Measurements from ENCODE around the gene GNGT2.
A peak's percentile ranks its signal among the peaks of the same experiment; 100 is the strongest.
"Not testable (repeated sequence)": the region's sequence is repeated elsewhere in the genome, so short reads cannot be mapped to it uniquely, and the experiment has no call there.

Gene GNGT2

DNA sequence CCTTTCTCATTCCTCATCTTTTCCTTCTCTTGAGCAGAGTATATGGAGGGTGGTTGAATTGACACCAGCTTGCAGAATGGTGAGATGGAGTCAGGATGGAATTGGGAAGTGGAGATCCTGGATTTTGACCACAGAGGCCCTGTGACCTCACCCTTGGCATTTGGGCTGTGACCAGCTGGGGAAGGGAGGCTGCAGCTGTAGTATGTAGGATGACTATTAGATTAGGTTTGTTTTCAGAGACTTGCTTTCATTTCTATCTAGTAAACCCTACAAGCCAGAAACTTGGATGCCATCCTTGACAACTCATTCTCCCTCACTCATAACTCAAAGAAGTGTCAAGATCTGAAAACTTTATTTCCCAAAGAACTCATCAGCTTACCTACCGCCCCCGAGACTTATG is 5.9 kb downstream of the GNGT2 start:
- DNase-seq (ENCODE audit: low read depth in 2 of 2) = no peak

DNA sequence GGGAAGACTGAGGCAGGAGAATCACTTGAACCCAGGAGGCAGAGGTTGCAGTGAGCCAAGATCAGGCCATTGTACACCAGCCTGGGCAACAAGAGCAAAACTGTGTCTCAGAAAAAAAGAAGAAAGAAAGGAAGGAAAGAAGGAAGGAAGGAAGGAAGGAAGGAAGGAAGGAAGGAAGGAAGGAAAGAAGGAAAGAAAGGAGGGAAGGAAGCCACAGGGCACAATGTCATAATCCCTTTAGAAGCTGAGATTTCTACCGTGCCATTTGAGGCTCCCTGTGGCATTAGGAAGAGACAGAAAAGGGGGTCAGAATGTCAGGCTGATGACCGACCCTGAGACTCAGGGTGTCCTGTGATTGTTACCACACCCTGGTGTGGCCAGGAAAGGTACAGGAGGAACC is 6.6 kb downstream of the GNGT2 start:
- DNase-seq (ENCODE audit: low read depth in 2 of 2) = no peak

DNA sequence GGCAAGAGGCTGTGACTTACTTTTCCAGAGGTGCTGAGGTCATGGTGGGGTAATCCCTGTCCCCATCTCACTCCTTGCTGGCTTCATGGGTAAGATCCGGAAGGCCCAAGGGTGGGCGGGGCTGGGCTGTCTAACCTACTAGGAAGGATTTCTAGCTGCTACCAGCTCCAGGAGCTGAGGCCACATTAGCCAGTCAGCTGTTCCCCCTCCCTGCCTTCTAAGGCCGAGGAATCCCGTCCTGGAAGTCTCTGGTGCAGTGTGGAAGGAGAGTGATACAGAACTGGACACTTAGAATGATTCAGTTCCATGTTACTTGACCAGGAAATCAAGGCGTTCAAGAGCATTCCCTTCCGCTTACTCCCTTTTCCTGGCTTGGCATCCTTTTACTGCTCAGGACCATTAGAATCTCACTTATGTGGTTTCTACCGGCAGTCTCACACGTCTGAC is 8.9 kb downstream of the GNGT2 start:
- no peak for DNase-seq (ENCODE audit: low read depth in 2 of 2)

DNA sequence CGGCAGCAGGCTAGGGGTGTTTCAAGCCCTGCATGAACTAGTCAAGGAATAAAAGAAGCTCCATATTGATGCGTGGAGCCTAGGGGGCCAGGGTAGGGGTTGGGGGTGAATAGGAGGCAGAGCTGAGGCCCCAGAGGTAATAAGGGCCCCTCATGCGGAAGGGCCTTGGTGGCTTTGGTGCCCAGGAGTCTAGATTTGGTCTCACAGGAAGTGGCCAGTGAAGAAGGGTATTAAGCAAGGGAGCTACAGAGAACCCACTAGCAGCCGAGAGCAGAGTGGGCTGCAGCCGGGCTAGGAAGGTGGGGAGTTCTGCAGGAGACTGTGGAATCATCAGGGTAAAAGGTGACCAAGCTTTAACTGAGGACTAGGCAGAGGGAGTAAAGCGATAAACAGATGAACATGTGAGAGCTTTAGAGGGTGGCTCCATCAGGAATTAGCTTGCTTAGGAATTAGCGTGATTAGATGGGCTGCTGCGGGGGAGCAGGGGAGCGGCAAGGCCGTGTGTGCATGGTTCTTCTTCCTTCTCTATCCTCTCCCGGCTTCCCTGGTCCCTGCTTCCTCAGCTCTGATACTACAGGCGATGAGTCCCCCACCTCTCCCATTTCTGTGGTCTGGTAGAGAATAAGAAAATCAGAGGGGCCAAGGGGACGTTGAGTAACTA is 9.8 kb downstream of the GNGT2 start:
- no peak for DNase-seq (ENCODE audit: low read depth in 2 of 2)

DNA sequence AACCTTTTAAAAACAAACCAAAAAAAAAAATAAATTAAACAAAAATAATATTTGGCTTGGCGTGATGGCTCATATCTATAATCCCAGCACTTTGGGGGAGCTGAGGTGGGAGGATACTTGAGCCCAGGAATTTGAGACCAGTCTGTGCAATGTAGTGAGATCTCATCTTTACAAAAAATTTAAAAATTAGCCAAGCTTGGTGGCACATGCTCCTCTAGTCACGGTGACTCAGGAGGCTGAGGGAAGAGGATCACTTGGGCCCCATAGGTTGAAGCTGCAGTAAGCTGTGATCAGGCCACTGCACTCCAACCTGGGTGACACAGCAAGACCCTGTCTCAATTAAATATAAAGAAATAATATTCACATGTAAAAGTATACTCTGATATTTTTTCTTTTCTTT is 12.2 kb downstream of the GNGT2 start:
- no peak for DNase-seq (ENCODE audit: low read depth in 2 of 2)

DNA sequence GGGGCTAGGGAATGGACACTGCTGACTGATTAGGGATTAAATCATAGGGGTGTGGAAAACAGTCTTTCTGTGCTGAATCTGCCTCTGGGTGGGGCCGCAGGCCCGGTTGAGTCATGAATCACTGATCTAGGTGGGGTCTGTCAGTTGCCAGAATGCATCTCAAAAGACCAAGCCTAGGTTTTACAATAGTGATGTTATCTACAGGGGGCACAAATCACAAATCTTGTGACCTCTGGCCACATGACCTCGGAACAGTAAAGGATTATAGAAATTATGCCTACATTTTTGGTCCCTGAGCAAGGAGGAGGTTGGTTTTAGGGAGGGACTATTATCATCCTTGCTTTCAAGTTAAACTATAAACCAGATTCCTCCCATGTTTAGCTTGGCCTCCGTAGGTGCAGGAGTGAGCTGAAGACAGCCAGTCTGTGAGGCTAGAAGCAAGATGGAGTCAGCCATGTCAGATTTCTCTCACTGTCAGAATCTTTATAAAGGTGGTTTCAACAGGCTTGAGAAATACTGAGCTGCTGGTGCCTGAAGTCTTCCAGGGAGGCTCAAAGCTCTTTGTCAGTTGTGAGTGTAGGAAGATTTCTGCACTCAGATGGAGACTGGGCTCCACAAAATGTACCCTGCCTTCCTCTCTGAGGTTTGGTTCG is 12.9 kb downstream of the GNGT2 start:
- no peak for DNase-seq (ENCODE audit: low read depth in 2 of 2)

DNA sequence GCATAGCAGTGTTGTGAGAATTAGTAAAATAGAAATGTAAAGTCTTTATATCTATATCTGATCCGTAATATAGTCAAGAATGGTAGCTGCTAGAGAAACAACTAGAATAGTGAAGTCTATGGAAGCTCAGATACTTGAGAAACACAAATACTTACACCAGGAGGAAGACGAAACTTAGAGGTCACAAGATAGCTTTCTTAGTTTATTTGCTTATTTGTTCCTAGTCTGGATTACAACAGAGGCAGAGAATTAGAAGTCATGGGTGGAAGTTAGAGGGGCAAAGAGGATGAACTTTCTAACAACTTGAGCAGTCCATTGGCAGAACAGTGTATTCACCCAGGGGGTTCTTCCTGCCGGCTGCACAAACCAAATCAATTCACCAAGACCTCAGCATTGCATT is 13.9 kb downstream of the GNGT2 start:
- no peak for DNase-seq (ENCODE audit: low read depth in 2 of 2)

DNA sequence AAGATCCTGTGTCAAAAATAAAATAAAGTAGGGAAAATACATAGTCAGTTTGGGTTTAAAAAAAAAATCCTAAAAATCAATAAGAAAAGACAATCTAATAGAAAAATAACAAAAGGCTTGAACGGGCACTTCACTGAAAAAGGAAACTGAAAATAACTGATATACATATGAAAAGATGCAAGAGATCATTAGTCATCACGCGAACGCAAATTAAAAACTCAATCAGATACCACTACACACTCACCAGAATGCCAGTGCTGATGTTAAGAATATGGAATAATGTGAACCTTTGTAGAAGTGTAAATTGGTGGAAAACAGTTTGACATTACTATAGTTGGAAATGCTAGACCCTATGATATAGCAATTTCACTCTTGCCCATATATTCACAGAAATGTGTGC is 14.6 kb downstream of the GNGT2 start:
- no peak for DNase-seq (ENCODE audit: low read depth in 2 of 2)

DNA sequence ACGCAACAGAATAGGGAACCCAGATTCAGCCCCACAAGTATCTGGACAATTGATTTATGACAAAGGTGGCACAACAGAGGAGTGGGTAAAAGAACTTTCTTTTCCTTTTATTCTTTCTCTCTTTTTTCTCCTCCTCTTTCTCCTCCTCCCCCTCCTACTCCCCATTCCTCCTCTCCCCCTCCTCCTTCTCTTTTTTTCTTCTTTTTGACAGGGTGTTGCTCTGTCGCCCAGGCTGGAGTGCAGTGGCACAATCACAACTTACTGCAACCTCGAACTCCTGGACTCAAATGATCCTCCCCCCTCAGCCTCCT is 16.1 kb downstream of the GNGT2 start:
- no peak for DNase-seq (ENCODE audit: low read depth in 2 of 2)

DNA sequence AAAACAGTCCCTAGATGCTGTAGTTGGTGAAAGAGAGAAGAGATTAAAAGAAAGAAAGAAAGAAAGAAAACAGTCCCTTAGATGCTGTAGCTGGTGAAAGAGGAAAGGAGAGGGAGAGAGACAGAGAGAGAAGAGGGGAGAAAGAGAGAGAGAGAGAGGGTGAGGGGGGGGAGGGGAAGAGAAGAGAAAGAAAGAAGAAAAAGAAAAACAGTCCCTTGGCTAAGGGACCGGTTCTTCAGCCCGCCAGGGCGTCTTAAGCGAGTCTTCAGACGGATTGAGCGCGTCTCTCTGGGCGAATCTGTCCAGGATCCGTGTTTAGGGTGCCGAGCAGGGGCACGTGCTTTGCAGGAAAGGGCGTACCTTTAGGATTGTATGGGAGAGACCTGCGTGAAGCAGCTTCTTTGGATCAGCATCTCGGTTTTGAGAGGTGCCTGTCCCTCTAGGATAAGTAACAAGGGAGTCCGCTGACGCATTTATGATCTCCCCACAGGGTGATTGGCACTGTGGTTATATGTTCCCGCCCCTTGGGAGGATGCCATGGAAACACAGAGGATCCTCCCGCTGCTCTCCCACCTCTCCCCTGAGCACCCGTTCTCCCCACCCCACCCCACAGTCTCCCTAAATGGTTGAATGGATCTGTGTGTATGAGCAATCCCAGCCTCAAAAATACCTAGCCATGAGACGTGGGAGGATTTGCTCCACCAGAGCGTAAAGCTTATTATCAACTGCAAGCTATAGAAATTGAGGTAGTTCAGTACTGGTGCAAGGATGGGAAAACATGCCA is 16.7 kb downstream of the GNGT2 start:
- no peak for DNase-seq (ENCODE audit: low read depth in 2 of 2)

DNA sequence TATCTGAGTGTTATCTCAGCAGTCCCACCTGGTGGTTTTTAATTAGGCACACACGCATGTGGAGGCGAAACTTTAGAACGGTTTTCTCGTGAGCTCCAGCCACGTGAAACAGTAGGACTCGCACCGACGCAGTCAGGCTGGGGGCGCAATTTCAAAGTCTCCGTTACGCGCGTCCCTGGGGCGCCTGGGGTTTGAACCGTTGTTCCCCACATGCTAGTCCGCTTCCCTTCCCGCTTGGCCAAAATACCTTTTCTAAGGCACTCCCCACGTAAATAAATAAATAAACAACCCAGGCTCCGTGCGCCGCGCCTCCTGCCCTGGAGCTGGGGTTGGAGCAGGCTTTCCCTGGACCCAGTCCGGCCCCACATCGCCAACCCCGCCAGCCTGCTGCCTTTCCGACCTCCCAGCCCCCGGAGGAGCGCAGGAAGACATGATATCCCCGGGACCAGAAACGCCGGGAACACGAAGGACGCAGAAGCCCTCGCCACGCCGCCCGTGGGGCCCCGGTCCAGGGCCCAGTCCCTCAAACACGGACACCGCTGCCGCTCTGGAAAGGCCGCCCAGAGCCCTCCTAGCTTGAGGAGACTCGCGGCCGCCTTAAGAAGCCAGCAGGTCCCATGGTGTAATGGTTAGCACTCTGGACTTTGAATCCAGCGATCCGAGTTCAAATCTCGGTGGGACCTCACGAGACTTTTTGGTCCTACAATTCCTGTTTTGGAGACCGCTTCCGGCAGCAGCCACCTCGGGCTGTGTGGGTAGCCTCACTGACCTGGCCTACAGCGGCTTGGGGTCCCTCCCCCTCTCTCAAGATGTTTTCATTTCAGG is 18.2 kb downstream of the GNGT2 start:
- peak; percentile 82 to 90 for DNase-seq (ENCODE audit: low read depth in 2 of 2)

DNA sequence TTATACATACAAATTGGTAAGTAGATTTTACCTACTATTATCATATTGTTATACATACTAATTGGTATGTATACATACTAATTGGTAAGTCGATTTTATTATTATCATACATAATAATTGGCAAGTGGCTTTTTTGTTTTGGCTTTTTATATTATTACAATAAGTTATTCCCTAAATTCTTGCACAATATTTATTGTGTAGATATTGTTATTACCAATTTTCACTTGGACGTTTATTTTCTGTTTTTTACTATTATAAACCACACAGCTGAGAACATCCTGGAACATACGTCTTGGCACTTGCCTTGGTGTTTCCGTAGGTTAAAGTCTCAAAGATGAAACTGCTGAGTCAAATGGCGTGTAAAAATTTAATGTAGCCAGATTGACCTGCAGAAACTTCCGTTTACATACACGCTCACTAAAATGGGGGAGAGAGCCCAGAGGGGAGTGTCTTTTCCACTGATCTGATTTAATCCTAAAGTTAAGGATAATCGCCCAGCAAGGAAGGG is 18.9 kb downstream of the GNGT2 start:
- no peak for DNase-seq (ENCODE audit: low read depth in 2 of 2)

DNA sequence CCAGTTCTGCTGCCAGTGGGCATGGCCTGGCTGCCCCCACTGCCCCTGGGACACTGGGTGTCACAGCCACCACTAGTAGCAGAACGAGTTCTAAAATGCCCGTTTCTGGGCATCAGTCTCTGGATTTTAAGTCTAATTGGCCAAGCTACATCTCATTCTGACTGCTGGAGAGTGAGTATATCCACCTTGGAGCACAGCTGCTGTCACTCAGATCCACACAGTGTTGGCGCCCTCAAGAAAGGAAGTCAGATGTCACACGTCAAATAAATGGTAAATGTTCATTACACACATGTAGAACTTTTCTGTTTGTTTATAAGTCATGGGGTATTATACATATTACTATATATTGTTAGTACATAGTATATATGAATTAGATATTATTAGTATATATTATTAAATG is 19.4 kb downstream of the GNGT2 start:
- no peak for DNase-seq (ENCODE audit: low read depth in 2 of 2)

DNA sequence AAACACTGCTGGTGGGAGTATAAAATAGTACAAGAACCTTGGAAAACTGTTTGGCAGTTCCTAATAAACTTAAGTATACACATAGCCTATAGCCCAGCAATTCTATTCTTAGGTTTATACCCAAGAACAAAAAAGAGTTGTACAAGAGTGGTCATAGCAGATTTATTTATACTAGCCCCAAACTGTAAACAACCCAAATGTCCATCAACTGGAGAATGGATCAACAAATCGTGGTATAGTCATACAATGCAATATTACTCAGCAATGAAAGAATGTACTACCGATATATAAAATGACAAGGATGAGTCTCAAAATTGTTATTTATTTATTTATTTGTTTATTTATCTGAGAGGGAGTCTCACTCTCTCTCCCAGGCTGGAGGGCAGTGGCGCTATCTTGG is 23.1 kb downstream of the GNGT2 start:
- no peak for DNase-seq (ENCODE audit: low read depth in 2 of 2)

DNA sequence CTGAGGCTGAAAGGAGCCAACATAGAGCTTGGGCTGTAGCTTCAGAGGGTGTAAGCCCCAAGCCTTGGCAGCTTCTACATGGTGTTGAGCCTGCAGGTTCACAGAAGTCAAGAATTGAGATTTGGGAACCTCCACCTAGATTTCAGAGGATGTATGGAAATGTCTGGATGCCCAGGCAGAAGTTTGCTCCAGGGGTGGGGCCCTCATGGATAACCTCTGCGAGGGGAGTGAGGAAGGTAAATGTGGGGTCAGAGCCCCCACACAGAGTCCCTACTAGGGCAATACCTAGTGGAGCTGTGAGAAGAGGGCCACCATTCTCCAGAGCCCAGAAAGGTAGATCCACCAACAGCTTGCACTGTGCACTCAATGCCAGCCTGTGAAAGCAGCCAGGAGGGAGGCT is 25.0 kb downstream of the GNGT2 start:
- not testable (repeated sequence) for DNase-seq (ENCODE audit: low read depth in 2 of 2)

DNA sequence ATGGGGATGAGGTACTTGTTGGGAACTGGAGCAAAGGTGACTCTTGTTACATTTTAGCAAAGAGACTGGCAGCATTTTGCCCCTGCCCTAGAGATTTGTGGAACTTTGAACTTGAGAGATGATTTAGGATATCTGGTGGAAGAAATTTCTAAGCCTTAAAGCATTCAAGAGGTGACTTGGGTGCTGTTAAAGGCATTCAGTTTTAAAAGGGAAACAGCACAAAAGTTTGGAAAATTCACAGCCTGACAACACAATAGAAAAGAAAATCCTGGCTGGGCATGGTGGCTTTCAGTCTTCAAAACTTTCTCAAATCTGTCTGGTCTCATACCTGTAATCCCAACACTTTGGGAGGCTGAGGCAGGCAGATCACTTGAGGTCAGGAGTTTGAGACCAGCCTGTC is 25.9 kb downstream of the GNGT2 start:
- DNase-seq (ENCODE audit: low read depth in 2 of 2) = not testable (repeated sequence)

DNA sequence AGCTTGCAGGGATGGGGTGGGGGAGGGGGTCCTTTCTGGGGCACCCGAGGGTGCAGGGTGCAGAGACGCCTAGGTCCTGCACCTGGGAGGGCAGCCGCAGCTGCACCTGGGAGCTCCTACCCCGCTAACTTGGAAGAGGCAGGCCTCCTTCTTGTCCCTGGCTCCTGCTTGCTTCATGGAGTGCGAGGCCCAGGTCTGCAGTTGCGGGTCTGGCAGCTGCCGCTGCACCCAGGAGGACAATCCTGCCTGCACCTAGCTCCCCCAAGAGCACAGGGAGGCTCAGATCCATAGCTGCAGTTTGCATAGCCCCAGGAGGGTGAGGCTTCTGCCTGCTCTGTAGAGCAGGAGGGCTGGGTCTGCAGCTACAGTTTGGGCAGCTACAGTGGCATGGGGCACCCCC is 26.6 kb downstream of the GNGT2 start:
- DNase-seq (ENCODE audit: low read depth in 2 of 2) = no peak

DNA sequence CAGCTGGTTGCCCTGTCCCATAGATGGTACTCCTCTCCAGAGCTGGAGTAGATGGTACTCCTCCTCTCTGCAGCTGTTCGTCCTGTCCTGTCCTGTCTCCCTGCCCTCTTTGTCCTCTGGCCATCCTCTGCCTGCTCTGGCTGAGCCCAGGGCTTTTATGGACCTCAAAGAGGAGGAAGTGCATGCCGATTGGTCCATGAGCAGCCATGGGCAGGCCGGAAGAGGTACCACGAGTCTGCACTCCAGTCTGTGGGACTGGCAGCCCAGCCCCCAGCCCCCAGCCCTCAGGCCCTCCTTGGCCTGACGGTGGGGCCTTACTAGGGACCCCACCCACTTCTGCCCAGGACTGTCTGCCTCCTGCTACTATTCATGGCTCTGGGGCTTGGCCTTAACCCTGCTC is 27.0 kb downstream of the GNGT2 start:
- no peak for DNase-seq (ENCODE audit: low read depth in 2 of 2)

DNA sequence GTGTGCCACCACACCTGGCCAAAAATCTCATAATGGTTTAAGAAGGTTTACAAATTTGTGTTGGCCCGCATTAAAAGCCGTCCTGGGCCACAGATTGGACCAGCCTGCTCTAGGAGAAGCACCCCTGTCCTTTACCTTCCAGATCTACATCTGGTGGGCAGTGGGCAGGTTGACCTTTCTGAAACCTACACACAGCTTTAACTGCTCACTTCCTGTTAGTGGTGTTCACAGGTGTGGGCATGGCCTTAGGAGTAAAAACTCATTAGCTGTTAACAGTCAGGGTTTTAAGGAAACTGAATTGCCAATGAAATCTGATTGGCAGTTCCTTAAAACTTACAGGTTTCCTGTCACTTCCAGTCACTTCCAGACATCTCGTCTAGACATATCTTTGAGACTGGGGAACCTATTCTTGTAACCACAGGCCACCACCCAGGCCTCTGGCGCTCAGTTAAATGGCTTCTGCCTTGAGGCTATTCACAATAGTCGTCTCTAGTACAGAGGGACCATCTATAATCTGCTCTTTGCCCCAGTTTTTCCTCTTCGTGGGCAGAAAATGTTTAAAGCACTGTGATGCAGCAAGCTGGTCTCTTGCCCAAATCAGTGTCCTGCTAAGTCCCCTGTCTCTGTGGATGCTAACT is 29.3 kb downstream of the GNGT2 start:
- no peak for DNase-seq (ENCODE audit: low read depth in 2 of 2)

DNA sequence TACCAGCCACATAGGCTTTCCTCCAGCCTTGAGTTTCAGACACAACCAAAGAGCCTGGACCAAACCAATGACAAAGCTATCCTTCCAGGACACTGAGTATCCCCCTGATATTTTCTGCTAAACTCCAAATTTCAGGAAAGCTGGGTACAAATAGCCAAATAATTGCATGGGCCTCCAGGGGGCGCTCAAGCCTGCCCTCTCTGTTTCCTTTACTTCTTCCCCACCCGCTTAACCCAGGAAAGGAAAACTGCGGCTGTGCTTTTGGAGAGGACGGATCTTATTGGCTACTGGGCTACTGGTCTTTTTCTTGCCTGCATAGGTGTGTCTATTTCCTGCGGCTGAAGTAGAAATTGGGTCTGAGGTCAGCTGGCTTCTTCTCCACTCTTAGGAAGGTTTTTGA is 30.1 kb downstream of the GNGT2 start:
- peak; percentile 30 to 55 for DNase-seq (ENCODE audit: low read depth in 2 of 2)

DNA sequence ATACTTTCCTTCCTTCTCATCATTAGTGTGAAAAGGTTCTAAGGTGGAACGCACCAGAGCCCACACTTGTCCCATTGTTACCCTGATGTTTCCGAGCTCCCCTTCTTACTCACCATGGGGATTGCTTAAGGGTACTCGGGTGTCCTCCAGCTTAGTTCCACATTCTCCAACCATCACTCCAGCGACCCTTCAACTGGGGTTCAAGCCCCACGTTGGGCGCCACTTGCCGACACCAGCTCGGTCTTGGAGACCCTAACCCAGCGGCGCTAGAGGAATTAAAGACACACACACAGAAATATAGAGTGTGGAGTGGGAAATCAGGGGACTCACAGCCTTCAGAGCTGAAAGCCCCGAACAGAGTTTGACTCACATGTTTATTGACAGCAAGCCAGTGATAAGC is 34.4 kb downstream of the GNGT2 start:
- DNase-seq (ENCODE audit: low read depth in 2 of 2) = not testable (repeated sequence)

DNA sequence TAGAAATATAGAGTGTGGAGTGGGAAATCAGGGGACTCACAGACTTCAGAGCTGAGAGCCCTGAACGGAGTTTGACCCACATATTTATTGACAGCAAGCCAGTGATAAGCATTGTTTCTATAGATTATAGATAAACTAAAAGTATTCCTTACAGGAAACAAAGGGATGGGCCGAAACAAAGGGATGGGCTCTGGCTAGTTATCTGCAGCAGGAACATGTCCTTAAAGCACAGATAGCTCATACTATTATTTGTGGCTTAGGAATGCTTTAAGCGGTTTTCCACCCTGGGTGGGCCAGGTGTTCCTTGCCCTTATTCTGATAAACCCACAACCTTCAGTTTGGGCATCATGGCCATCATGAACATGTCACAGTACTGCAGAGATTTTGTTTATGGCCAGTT is 39.7 kb downstream of the GNGT2 start:
- DNase-seq (ENCODE audit: low read depth in 2 of 2) = not testable (repeated sequence)
